Breast epithelium (tissue), 3 donors: Measurements from ENCODE around the gene MMRN1.

Experiments
- POLR2A ChIP-seq: fragments of 450-650 bp; IDR thresholded peaks from one replicate; pipeline ENCODE4 v1.6.1; 2016; ENCODE audit warnings: antibody characterized with exemption, mild to moderate bottlenecking, moderate library complexity
- POLR2AphosphoS5 ChIP-seq, 3 donors: sonication (generic); formaldehyde crosslinking; IDR thresholded peaks; one replicate each; pipeline ENCODE4 v1.6.1; 2017; ENCODE audit warnings: antibody characterized with exemption in 3 of 3
- TF ChIP-seq, protein P1 (sequence below), 3 donors: fragments of 450-650 bp; IDR thresholded peaks; one replicate each; pipeline ENCODE4 v1.5.1; 2016 to 2017; ENCODE audit warnings: antibody characterized with exemption in 3 of 3, mild to moderate bottlenecking in 3 of 3, moderate library complexity in 3 of 3

DNA sequence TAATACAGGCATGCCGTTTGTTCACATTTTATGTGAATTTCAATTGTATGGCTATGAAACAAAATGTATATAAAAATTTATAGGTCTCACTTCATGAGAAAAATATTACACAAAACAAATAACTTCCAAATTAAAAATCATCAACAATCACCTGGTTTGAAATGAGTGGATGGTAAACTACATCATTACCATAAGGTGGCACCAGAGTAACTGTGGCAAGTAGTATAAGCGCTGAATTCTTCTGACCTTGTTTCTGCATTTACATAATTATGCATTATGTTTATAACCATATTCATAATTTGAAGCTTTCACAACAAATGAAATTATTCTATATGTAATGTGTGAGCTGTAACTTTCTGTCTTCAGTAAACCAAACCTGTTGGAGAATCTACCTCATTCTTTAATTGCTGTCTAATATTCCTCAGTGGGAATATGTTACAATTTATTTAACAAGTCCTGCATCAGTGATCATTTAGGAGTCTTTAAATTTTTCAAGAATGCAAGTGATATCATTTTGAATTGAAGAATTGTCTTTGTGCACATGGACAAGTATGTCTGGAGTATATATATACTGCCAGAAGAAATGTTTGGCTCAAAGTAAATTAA, 55.2 kb downstream of the MMRN1 start:
- no peak for TF ChIP-seq POLR2A
- TF ChIP-seq POLR2AphosphoS5 (IDR thresholded peaks at IDR 0.05), result no peak
- TF ChIP-seq, protein P1, sequence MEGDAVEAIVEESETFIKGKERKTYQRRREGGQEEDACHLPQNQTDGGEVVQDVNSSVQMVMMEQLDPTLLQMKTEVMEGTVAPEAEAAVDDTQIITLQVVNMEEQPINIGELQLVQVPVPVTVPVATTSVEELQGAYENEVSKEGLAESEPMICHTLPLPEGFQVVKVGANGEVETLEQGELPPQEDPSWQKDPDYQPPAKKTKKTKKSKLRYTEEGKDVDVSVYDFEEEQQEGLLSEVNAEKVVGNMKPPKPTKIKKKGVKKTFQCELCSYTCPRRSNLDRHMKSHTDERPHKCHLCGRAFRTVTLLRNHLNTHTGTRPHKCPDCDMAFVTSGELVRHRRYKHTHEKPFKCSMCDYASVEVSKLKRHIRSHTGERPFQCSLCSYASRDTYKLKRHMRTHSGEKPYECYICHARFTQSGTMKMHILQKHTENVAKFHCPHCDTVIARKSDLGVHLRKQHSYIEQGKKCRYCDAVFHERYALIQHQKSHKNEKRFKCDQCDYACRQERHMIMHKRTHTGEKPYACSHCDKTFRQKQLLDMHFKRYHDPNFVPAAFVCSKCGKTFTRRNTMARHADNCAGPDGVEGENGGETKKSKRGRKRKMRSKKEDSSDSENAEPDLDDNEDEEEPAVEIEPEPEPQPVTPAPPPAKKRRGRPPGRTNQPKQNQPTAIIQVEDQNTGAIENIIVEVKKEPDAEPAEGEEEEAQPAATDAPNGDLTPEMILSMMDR (IDR thresholded peaks at IDR 0.05), result no peak
